Activated CD4-positive, CD25-positive, alpha-beta regulatory T cell treated with anti-CD3 and anti-CD28 coated beads, Interleukin-2, amount 50 U/mL, for 72 hours (primary cell): Measurements from ENCODE around the gene MARCO.
"Not testable (repeated sequence)": the region's sequence is repeated elsewhere in the genome, so short reads cannot be mapped to it uniquely, and the experiment has no call there.

Experiments
- DNase-seq: peaks from one replicate; pipeline ENCODE4 v3.0.0; 2021

MARCO gene

GRCh38 chr2:119008108-119008507 lies 66.1 kb downstream of the MARCO start:
- no peak for DNase-seq

- DNase-seq: no peak
These were observed 67.1 kb downstream of the MARCO start for GRCh38 chr2:119009110-119009509.

GRCh38 chr2:119010336-119010735 lies 68.3 kb downstream of the MARCO start:
- DNase-seq: no peak

GRCh38 chr2:119011162-119011909 lies 69.3 kb downstream of the MARCO start:
- no peak for DNase-seq

GRCh38 chr2:119011910-119012209 lies 69.9 kb downstream of the MARCO start:
- DNase-seq: no peak

GRCh38 chr2:119012345-119013301 lies 70.6 kb downstream of the MARCO start:
- DNase-seq: peak; percentile 19

GRCh38 chr2:119013671-119014070 lies 71.7 kb downstream of the MARCO start:
- no peak for DNase-seq

GRCh38 chr2:119015845-119016244 lies 73.9 kb downstream of the MARCO start:
- DNase-seq: no peak

DNA sequence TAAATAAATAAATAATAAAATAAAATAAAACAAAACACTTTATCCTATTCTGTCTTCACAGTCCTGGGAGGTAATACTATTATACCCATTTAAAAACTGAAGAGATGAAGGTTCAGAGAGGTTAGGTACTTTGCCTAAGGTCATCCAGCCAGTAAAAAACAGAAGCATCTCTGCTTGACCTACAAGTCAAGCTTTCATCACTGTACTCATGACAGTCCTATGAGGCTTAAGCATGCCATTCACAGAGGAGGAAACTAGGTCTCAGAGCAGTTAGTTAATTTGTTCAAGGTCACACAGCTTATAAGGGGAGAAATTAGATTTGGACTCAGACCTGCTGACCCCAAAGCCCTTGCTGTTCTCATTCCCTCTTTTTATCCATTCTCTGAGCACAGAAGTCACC lies 77.5 kb downstream of the MARCO start:
- no peak for DNase-seq

DNA sequence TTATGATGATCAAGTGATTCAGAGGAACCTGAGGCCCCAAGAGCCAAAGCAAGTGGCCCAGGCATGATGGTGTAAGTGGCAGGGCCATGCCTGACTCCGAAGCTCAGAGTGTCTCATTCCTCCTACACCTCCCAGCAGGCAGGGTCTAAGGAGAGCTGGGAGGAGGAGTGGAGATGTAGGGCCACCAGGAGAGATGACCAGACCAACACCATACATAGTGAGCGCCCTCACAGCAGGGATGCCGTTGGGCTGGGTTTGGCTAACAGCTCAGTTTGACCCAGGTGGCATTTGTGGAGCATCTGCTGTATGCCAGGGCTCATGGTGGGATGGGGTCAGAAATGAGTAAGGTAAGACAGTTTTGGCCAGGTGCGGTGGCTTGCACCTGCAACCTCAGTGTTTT lies 80.7 kb downstream of the MARCO start:
- DNase-seq: peak; percentile 7

DNA sequence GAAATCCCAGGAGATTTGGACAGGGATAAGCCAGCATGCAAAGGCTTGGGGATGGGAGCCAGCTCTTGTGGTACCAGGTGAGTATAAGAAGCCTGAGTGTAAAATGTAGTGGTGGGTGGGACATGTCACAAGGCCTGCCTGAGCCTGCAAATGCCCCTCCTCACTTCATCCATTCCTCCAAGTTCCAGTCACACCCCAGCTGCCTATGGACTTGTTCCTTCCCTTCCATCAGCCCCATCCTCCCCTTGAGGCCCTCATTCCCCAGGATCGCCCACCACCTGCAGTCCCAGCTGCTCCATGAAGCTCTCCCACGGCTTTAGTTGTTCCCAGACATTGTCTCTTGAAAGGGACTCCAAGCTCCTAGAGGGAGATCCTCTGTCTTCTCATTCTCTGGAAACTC lies 81.5 kb downstream of the MARCO start:
- DNase-seq: peak; percentile 4

DNA sequence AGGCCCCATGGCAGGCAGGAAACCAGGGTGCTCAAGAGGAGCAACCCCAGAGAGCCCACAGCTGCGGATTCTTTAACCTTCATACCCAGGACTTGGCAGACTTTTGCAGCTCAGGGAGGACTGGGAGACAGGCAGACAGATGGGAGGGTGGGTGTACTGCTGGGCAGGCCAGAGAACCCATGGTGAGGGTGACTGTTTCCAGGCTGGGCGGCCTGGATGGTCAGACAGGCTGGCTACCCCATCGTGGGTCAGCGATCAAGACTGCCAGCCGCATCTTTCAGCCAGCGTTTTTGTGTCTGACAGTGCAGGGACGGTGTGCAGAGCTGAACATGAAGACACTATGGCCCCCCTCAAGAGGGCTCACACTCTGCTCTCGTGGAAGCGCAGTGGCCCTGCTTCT lies 82.2 kb downstream of the MARCO start:
- peak; percentile 13 for DNase-seq

DNA sequence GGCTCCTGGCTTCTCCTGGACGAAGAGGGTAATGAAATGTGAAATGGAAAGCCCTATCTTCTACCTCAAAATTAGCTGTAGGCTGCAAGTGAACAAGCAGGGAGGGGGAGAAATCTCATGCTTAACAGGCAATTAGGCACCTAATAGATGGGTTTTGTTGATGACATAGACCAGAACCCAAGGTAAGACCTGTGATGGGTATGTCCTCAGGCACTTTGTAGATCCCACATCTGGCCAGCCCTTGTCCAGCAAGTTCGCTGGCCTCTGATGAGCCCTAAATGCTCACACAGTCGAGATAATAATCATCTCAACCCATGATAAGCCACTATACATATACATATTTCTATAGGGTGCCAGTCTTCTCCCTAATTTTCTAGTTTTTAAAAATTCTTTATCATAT lies 82.6 kb downstream of the MARCO start:
- DNase-seq: no peak

GRCh38 chr2:119025013-119025412 lies 83.0 kb downstream of the MARCO start:
- DNase-seq: no peak

DNA sequence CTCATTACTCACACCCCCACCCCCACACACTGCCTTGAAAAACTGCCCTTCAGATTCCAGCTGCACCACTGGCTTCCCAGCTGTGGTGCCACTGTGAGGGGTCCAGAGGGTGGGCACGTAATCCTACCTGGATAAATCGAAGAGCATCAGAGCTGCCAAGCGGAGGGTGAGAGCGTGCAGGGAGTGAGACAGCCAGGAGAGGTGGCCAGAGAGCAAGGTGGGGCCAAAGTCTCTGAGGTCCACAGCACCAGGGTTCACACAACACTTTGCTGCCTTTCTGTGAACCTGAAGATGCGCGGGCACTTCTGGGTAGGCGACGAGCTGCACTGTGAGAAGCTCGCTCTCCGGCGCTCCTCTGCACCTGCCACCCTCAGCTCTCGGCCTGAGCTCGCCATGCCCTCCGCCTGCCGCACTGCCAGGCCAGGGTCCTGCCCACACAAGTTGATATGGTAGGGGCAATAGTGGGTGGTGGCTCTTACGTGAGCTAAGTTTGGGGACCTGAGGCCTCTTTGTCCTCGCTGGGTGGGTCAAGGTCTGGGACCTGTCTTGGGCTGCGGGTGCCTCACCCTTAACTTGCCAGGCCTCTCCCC lies 83.9 kb downstream of the MARCO start:
- peak; percentile 12 for DNase-seq

DNA sequence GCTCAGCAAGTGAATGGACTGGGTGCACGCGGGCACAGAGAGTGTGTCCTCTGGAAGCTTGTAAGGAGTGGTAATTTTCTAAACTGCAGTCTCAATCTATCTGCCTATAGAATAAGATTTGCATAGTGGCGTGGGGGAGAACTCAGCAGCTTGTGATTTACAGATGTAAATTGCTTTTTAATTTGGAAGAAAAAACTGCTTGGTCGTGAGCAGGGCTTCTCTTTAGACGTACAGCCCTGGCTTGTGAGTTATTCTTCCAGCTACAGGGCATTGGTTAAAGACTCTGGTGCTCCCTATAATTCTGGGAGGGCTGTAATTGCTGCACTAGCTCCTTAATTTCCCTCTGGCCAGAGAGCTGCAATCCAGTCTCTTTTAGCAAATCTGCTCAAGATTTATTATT lies 84.9 kb downstream of the MARCO start:
- DNase-seq: no peak

- DNase-seq: no peak
These were observed 86.6 kb downstream of the MARCO start for GRCh38 chr2:119028327-119029174.

- DNase-seq: no peak
These were observed 87.3 kb downstream of the MARCO start for GRCh38 chr2:119029297-119029696.

GRCh38 chr2:119037922-119038321 lies 95.9 kb downstream of the MARCO start:
- not testable (repeated sequence) for DNase-seq

DNA sequence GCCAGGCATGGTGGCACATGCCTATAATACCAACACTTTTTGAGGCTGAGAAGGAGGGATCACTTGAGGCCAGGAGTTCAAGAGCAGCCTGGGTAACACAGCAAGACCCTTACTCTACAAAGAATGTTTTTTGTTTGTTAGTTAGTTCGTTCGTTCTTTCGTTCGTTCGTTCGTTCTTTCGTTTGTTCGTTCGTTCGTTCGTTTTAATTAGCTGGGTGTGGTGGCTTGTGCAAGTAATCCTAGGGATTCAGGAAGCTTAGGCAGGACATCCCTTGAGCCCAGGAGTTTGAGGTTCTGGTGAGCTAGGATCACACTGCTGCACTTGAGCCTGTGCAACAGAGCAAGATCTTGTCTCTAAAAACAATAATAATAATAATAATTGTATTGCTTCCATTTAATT lies 98.7 kb downstream of the MARCO start:
- DNase-seq: no peak
